HepG2 (cell line): Measurements from ENCODE around the gene CAB39. TPM values are rescaled to one million over a fixed set of nuclear protein-coding genes. Genes with fewer than 3 reads are reported as not detected.
A peak's percentile ranks its signal among the peaks of the same experiment; 100 is the strongest.

Experiments
- ATAC-seq: fragments of 200-7000 bp; cut with Tn5 transposase; 3 replicates; pipeline ENCODE4 v1.9.1; 2020; ENCODE audit warnings: mild to moderate bottlenecking, moderate library complexity
- BruUV-seq: library from RNA; stranded (reverse); fragments of 400-500 nt; replicated peaks from 2 replicates; lab custom pipeline; 2021; lab: Mats Ljungman, UMichigan
- CTCF ChIA-PET: fragments of 300-600 bp; formaldehyde crosslinking; extraction: SDS; loops from one replicate; lab custom pipeline; 2021; ENCODE audit warnings: low total read pairs, inconsistent platforms, low intra/inter-chr PET ratio; lab: Yijun Ruan, JAX
- POLR2A ChIA-PET: fragments of 350-600 bp; sonication (Branson Sonifier 250); formaldehyde crosslinking; loops from one replicate; lab custom pipeline; 2020; ENCODE audit warnings: antibody characterized with exemption, inconsistent platforms; lab: Yijun Ruan, JAX
- DNase-seq: peaks from one replicate; pipeline ENCODE4 v3.0.0-alpha.2; 2015; ENCODE audit warnings: low spot score
- FAIRE-seq: peaks from 3 replicates; lab custom pipeline; 2011; peaks lifted over from hg19 to GRCh38; lab: Jason Lieb, UNC
- H2AFZ ChIP-seq: one replicate; pipeline ENCODE4 v1.6.1; 2011; ENCODE audit warnings: low read length, inconsistent platforms
- H3K27ac ChIP-seq: fragments of 300-600 bp; 3 replicates; pipeline ENCODE4 v1.8.0; 2011; ENCODE audit warnings: mixed run types, mild to moderate bottlenecking, mixed read lengths, low read length, inconsistent platforms; ENCODE audit not compliant: insufficient read depth; ENCODE audit errors: extremely low read length
- H3K27me3 ChIP-seq, 2 experiments: fragments of 200-600 bp in 1 of 2; 2 replicates in 1 of 2; 3 replicates in 1 of 2; pipeline versions ENCODE4 v1.6.0 to v1.8.0; 2011; ENCODE audit warnings: low read length in 2 of 2, mild to moderate bottlenecking in 2 of 2, moderate library complexity in 2 of 2, inconsistent platforms in 1 of 2; ENCODE audit not compliant: insufficient read depth in 2 of 2, control insufficient read depth in 1 of 2
- H3K36me3 ChIP-seq, 2 experiments: fragments of 200-600 bp in 1 of 2; replicated peaks in 1 of 2; 2 replicates in 1 of 2; 3 replicates in 1 of 2; pipeline versions ENCODE4 v1.5.1 to v1.8.0; 2011; ENCODE audit warnings: low read length in 2 of 2, inconsistent platforms in 1 of 2; ENCODE audit not compliant: insufficient read depth in 2 of 2, control insufficient read depth in 1 of 2
- H3K4me1 ChIP-seq: 2 replicates; pipeline ENCODE4 v1.5.1; 2012; ENCODE audit warnings: low read length, inconsistent platforms; ENCODE audit not compliant: insufficient read depth
- H3K4me2 ChIP-seq: 2 replicates; pipeline ENCODE4 v1.6.0; 2011; ENCODE audit warnings: low read depth, low read length, inconsistent platforms
- H3K4me3 ChIP-seq, 3 experiments: fragments of 200-600 bp in 1 of 3; sonication (generic), shearing (Covaris generic) in 1 of 3; replicated peaks in 1 of 3; 2 replicates each; pipeline ENCODE4 v1.5.1; 2011 to 2016; ENCODE audit warnings: low read length in 3 of 3, inconsistent platforms in 2 of 3, low read depth in 2 of 3, mild to moderate bottlenecking in 2 of 3, control low read depth in 1 of 3, mixed read lengths in 1 of 3; ENCODE audit not compliant: insufficient read depth in 1 of 3
- H3K79me2 ChIP-seq: one replicate; pipeline ENCODE4 v1.6.1; 2011; ENCODE audit warnings: low read length, inconsistent platforms; ENCODE audit not compliant: insufficient read depth
- H3K9ac ChIP-seq: 2 replicates; pipeline ENCODE4 v1.6.0; 2011; ENCODE audit warnings: mild to moderate bottlenecking, low read depth, low read length, inconsistent platforms; ENCODE audit not compliant: insufficient read depth
- H3K9me3 ChIP-seq: 2 replicates; pipeline ENCODE4 v1.5.1; 2012; ENCODE audit warnings: mild to moderate bottlenecking, low read length
- H4K20me1 ChIP-seq: 2 replicates; pipeline ENCODE4 v1.6.0; 2011; ENCODE audit warnings: inconsistent platforms, mild to moderate bottlenecking, low read length, moderate library complexity; ENCODE audit not compliant: insufficient read depth
- ARID4A ChIP-seq: sonication (generic); formaldehyde crosslinking; IDR thresholded peaks from 2 replicates; pipeline ENCODE4 v1.5.0; 2020; ENCODE audit warnings: mild to moderate bottlenecking, missing genetic modification reagents, borderline replicate concordance
- ATF7 ChIP-seq, 2 experiments: fragments of 450-650 bp in 1 of 2; sonication (generic) in 1 of 2; formaldehyde crosslinking in 1 of 2; IDR thresholded peaks; 2 replicates each; pipeline versions ENCODE4 v1.4.0 to v1.6.1; 2016 to 2020; ENCODE audit warnings: antibody characterized with exemption in 1 of 2, mild to moderate bottlenecking in 1 of 2, missing genetic modification reagents in 1 of 2
- CREB1 ChIP-seq, 2 experiments: fragments of 450-650 bp in 1 of 2; IDR thresholded peaks; 2 replicates each; pipeline ENCODE4 v1.6.1; 2016 to 2017; ENCODE audit warnings: control low read depth in 1 of 2, mild to moderate bottlenecking in 1 of 2, missing compliant biosample characterization in 1 of 2, missing genetic modification characterization in 1 of 2
- E2F2 ChIP-seq: sonication (generic); formaldehyde crosslinking; IDR thresholded peaks from 2 replicates; pipeline ENCODE4 v1.4.0; 2020; ENCODE audit warnings: missing genetic modification reagents, borderline replicate concordance
- KLF12 ChIP-seq: sonication (generic); formaldehyde crosslinking; IDR thresholded peaks from 2 replicates; pipeline ENCODE4 v1.4.0; 2020; ENCODE audit warnings: missing genetic modification reagents, borderline replicate concordance
- MAFF ChIP-seq: IDR thresholded peaks from 2 replicates; pipeline ENCODE4 v1.6.1; 2011; ENCODE audit warnings: low read depth, low read length, improper control_type of control experiment
- MAFK ChIP-seq, 2 experiments: IDR thresholded peaks in 1 of 2; conservative IDR thresholded peaks in 1 of 2; 2 replicates each; pipeline ENCODE4 v1.6.1; 2011; ENCODE audit warnings: improper control_type of control experiment in 2 of 2, low read length in 2 of 2
- THAP7 ChIP-seq: sonication (generic); formaldehyde crosslinking; IDR thresholded peaks from 2 replicates; pipeline ENCODE4 v1.8.1; 2023; ENCODE audit warnings: mild to moderate bottlenecking, missing genetic modification reagents
- ZSCAN25 ChIP-seq: sonication (generic); formaldehyde crosslinking; IDR thresholded peaks from 2 replicates; pipeline ENCODE4 v1.8.0; 2022; ENCODE audit warnings: mild to moderate bottlenecking, missing genetic modification reagents
- WGBS: methylation state at CpG from one replicate; pipeline ENCODE4 v1.1.6; 2017; ENCODE audit warnings: low lambda C conversion rate; 5-methylcytosine and 5-hydroxymethylcytosine counted together
- in situ Hi-C: cut with HindIII; loops from 2 replicates; pipeline ENCODE4 v1.10.0; 2017; ENCODE audit warnings: low pct_unique_long_range_greater_than_20kb; ENCODE audit not compliant: extremely low pct_ligation_motif_present
- intact Hi-C: fragments of 100-400 bp; cut with micrococcal nuclease; formaldehyde crosslinking; loops from one replicate; pipeline ENCODE4 v1.10.0; 2022; ENCODE audit not compliant: unreplicated experiment
- polyA plus RNA-seq, 8 experiments: library from polyadenylated mRNA; depleted of rRNA in 3 of 8; stranded (reverse) in 7 of 8; unstranded in 1 of 8; fragments of >200 nt; fragmentation: Illumina TruSeq in 4 of 8; extraction: Trizol in 4 of 8; gene quantifications; 2 replicates each; pipeline versions ENCODE4 v1.2.1 to v1.2.3, GENCODE V29; 2011 to 2016; ENCODE audit warnings: low read depth in 4 of 8, missing spikeins in 1 of 8, mixed read lengths in 1 of 8; ENCODE audit not compliant: insufficient read depth in 1 of 8
- total RNA-seq, 5 experiments: library from RNA; depleted of rRNA; stranded (reverse); fragments of >200 nt; fragmentation: Illumina TruSeq; extraction: Trizol; gene quantifications; 2 replicates each; pipeline ENCODE4 v1.2.3, GENCODE V29; 2016; ENCODE audit warnings: low read depth in 1 of 5

Gene CAB39
- total and polyA plus RNA-seq, 2 of the 13 experiments (the other 11 are each of a cell fraction or from before 2014, with no cell fraction given): 19.3 to 45.3 TPM

- DNase-seq: no peak
- no peaks in the 10 kb centered on the region for H3K27me3 ChIP-seq
- 0 out of 2 replicates have a peak, but pooled peaks cover 3% of the 10 kb centered on the region for H4K20me1 ChIP-seq
- peaks cover 6% of the 10 kb centered on the region for H3K9me3 ChIP-seq
- H3K9ac ChIP-seq: no peak overlapping the region
- intact Hi-C loops: loop anchor here (10.0 kb wide), 1 partner anchor 159 kb away; no protein-coding TSS in a partner anchor
- H3K27ac ChIP-seq: no peak overlapping the region
- in situ Hi-C loops: no loop called here
- H3K36me3 ChIP-seq: peaks cover 10 to 47% of the 10 kb centered on the region in 2 experiments; a peak in 4 of 5 replicates
- no peak for FAIRE-seq
- ChIA-PET POLR2A (no interaction called here), CTCF (no interaction called here)
- H3K4me2 ChIP-seq: no peak overlapping the region
- H2AFZ ChIP-seq: no peak overlapping the region
- H3K4me3 ChIP-seq: no peak overlapping the region
- H3K79me2 ChIP-seq: peaks cover 3% of the 10 kb centered on the region
- no peaks in the 10 kb centered on the region for H3K4me1 ChIP-seq
- ATAC-seq: no peak
- TF ChIP-seq MAFF (peak; percentile 75), MAFK (conservative IDR thresholded peaks at IDR 0.05 in 1 of 2, IDR thresholded peaks at IDR 0.05 in 1 of 2; ENCODE audit: low read length in 2 of 2) (peak; percentile 74 to 86), THAP7 (no peak)
- BruUV-seq: no TSS peak
- 93% methylated on average over 8 of the region's 8 CpGs for WGBS
Measured at GRCh38 chr2:230793572-230794359, 81.1 kb downstream of the CAB39 start.

GRCh38 chr2:230794497-230794896 is 81.9 kb downstream of the CAB39 start:
- no peaks in the 10 kb centered on the region for H3K9me3 ChIP-seq
- H3K4me3 ChIP-seq: no peak overlapping the region
- no peaks in the 10 kb centered on the region for H3K4me1 ChIP-seq
- no peak for FAIRE-seq
- in situ Hi-C loops: no loop called here
- no peak overlapping the region for H2AFZ ChIP-seq
- BruUV-seq: no TSS peak
- intact Hi-C loops: loop anchor here (10.0 kb wide), 1 partner anchor 160 kb away; no protein-coding TSS in a partner anchor
- no peak for DNase-seq
- H4K20me1 ChIP-seq: 0 out of 2 replicates have a peak, but pooled peaks cover 3% of the 10 kb centered on the region
- no peaks in the 10 kb centered on the region for H3K27me3 ChIP-seq
- no peak for ATAC-seq
- POLR2A ChIA-PET: no interaction called here
- no peak overlapping the region for H3K9ac ChIP-seq
- H3K27ac ChIP-seq: no peak overlapping the region
- H3K79me2 ChIP-seq: no peaks in the 10 kb centered on the region
- H3K4me2 ChIP-seq: no peak overlapping the region
- 98% methylated on average over 7 of the region's 7 CpGs for WGBS
- H3K36me3 ChIP-seq: peaks cover 10 to 48% of the 10 kb centered on the region in 2 experiments; a peak in 4 of 5 replicates
- CTCF ChIA-PET: no interaction called here
- TF ChIP-seq E2F2 (CRISPR knock-in tag) (no peak), ZSCAN25 (no peak), CREB1 (IDR thresholded peaks at IDR 0.05) (0 out of 2 replicates have a peak, but pooled peaks have one; percentile 5), CREB1 (CRISPR knock-in tag; IDR thresholded peaks at IDR 0.05) (no peak), KLF12 (CRISPR knock-in tag) (no peak), ARID4A (CRISPR knock-in tag) (no peak), ATF7 (IDR thresholded peaks at IDR 0.05) (peak; percentile 40; the same call in 1 of the 2 replicates), ATF7 (CRISPR knock-in tag; IDR thresholded peaks at IDR 0.05) (no peak)
